Epithelial cell of esophagus (primary cell): Measurements from ENCODE around the gene GPD1.
A peak's percentile ranks its signal among the peaks of the same experiment; 100 is the strongest.
"Not testable (repeated sequence)": the region's sequence is repeated elsewhere in the genome, so short reads cannot be mapped to it uniquely, and the experiment has no call there.

Source experiments
- DNase-seq: peaks from one replicate; pipeline ENCODE4 v3.0.0; 2010; ENCODE audit warnings: low read depth
- H3K4me3 ChIP-seq: 2 replicates; pipeline ENCODE4 v1.5.1; 2011; ENCODE audit warnings: mild to moderate bottlenecking, low read length, control low read depth
- CTCF ChIP-seq: IDR thresholded peaks from 2 replicates; pipeline ENCODE4 v1.5.1; 2011; ENCODE audit warnings: low read depth, mild to moderate bottlenecking, low read length, control low read depth, inconsistent platforms; ENCODE audit not compliant: insufficient read depth; ENCODE audit errors: missing control alignments

GPD1 gene

DNA sequence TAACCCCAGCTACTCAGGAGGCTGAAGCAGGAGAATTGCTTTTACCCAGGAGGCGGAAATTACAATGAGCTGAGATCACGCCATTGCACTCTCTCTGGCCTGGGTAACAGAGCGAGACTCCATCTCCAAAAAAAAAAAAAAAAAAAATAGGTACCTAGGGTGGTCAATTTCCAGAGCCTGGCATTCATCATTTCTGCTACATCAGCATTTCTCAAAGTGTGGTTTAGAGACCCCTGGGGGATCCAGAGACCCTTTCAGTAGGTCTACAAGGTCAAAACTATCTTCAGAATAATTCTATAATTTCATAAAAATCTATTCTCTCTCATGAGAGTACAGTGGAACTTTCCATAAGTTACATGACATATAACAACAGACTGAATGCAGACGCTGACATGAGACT is 43.5 kb downstream of the GPD1 start:
- no peak for TF ChIP-seq CTCF
- DNase-seq = no peak
- H3K4me3 ChIP-seq = no peak overlapping the region

GRCh38 chr12:50148011-50148410 is 44.2 kb downstream of the GPD1 start:
- DNase-seq = not testable (repeated sequence)

DNA sequence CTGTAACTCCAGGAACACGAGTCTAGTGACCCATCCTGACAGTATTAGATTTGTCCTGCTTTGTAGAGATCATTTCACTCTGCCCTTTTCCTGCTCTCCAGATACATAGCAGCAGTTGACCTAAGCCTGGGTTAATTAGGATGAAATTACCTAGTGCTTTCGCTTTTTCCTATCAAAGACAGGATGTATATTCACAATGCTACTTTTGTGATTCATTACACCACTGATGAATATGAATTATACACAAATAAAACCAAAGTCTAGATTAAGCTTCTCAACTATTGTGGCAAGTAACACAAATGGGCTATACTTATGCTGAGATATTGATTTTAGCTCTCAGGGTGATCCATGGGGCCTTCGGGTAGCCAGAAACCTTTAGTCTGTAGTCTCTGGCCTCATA is 45.5 kb downstream of the GPD1 start:
- H3K4me3 ChIP-seq = no peak overlapping the region
- no peak for DNase-seq
- no peak for TF ChIP-seq CTCF

More at GRCh38 chr12:50148011-50148410, 44.2 kb downstream of the GPD1 start:
- H3K4me3 ChIP-seq = not testable (repeated sequence)

GRCh38 chr12:50151047-50151687 is 47.4 kb downstream of the GPD1 start:
- DNase-seq = peak; percentile 52
- no peak for TF ChIP-seq CTCF
- no peak overlapping the region for H3K4me3 ChIP-seq

DNA sequence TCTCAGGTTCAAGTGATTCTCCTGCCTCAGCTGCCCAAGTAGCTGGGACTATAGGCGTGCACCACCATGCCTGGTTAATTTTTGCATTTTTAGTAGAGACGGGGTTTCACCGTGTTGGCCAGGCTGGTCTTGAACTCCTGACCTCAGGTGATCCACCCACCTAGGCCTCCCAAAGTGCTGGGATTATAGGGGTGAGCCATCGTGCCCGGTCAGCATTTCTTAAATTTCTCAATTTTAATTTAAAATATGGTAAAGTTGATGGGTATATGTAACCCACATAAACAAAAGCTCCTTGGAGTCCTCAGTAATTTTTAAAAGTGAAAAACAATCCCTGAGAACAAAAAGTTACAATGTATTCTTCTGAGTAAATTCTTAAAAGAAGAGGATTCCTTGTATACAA is 51.1 kb downstream of the GPD1 start:
- DNase-seq, H3K4me3 ChIP-seq: not testable (repeated sequence)

GRCh38 chr12:50156641-50157040 is 52.8 kb downstream of the GPD1 start:
- H3K4me3 ChIP-seq = no peak overlapping the region
- no peak for DNase-seq
- no peak for TF ChIP-seq CTCF

- no peak for TF ChIP-seq CTCF
- no peak overlapping the region for H3K4me3 ChIP-seq
- no peak for DNase-seq
Observed at GRCh38 chr12:50157259-50157658, 53.5 kb downstream of the GPD1 start.

DNA sequence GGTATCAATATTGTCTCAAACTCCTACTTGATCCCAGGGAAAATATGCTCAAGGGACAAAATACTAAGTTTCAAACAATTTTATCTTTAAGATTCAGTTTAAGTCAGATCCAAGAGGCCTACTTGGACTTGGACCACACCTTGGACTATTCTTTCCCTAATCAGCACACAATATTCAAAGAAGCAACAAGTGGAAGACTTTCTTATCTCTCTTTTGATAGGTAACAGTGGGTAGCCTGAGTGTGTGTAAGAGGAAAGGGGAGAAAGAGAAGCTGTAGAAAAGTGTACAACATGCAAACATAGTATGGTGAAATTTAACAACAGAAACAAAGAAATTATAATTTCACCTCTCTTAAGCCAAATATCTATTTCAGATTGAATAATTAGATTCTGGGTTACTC is 56.8 kb downstream of the GPD1 start:
- DNase-seq = no peak
- H3K4me3 ChIP-seq = no peak overlapping the region
- no peak for TF ChIP-seq CTCF
